Suppressor macrophage treated with lipopolysaccharide for 1 hour (primary cell): ENCODE measurements around the gene CTIF.
A peak's percentile ranks its signal among the peaks of the same experiment; 100 is the strongest.

Experiments used
- DNase-seq, 3 donors: peaks; one replicate each; pipeline ENCODE4 v3.0.0-alpha.2; 2020 to 2022

The CTIF gene

DNA sequence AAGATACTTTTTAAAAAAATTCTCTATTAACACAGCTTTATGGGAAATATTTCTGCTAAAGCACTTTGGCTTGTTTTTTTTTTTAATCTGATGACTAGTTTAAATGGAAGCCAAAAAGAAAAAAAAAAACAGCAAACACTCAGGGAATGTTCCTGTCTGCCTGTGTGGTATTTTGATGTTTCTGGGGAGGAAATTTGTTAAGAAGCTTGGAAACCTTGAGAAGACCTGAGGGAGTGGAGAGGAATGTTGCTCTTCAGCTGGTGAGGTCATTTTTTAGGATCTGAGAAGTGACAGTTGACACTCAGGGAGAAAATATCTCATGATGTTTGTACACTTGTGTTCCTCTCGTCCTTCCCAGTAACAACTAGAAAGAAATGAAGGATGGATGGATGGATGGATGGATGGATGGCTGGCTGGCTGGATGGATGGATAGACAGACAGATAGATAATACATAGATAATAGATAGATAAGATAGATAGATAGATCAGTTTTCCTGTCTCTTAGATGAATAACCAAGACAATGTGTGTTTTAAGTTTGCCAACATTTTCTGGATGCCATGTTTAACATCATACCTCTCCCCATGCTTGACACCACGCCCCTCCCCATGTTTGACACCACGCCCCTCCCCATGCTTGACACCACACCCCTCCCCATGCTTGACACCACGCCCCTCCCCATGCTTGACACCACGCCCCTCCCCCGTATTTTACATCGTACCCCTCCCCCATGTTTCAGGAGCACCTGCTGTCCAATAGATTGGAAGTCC is 84.8 kb downstream of the CTIF start:
- no peak for DNase-seq

DNA sequence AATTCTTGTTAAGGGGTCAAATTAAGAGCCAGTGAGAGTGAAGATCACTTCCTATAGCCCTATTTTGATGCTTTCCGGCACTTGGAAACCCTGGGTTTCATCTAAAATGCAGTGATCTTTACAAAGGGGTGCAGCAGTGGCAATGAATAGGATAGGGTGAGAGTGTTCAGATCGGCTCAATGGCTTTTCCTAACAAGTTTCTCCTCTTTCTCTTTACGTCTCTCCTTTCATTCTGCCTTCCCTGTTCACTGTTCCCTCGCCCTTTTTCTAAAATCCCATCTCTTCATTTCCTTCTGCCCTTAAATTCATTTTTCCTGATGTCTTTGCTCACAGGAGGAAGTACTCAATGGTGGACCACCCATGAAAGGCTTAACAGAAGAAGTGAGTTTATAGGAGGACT is 86.0 kb downstream of the CTIF start:
- DNase-seq: no peak

DNA sequence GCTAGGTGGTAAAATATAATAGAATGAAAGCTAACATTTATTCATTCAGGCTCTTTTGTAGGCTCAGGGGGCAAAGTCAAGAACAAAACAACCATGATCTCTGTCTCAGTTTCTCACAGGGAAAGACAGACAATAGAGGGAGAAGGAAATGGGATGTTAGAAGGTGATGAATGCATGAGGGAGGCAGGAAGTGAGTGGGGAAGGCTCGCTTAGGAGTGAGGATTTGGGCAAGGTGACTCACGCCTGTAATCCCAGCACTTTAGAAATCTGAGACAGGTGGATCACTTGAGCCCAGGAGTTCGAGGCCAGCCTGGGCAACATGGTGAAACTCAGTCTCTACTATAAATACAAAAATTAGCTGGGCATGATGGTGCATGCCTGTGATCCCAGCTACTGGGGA is 88.4 kb downstream of the CTIF start:
- no peak for DNase-seq

DNA sequence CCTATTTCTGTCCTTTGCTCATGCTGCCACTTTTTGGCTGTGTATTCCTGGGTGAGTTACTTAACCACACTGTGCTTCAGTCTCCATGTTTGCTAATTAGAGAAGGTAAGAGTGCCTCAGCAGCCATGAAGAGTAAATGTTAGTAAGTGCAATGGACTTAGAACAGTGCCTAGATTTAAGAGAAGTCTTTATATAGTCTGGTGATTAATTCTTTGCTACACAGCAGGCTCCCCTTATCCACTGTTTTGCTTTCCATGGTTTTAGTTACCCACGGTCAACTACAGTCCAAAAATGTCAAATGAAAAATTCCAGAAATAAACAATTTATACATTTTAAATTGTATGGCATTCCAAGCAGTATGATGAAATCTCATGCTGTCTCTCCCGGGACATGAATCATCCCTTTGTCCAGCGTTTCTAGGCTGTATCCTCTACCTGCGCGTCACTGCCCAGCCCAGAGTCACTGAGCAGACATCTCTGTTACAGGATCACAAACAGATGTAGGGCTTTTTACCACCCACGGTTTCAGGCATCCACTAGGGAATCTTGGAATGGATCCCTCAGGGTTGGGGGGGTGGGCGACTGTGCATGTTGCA is 91.0 kb downstream of the CTIF start:
- no peak for DNase-seq

DNA sequence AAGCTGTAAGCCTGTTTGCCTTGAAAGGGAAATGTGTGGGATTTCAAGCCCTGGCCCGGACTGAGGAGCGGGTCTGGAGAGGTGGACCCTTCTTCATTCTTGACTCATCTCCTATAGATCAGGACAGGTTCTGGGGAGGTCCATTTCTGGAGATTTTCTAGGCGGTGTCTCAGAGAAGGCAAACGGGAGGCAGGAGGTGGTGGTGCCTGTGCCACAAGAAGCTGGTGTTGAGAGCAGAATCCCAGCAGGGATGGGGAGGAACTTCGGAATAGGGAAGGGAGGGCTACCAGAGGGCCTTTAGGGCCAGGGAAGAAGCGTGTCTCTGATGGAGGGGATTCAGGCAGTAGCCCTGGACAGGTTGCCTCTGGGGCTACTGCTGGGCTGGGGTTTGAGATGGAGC is 93.0 kb downstream of the CTIF start:
- no peak for DNase-seq

DNA sequence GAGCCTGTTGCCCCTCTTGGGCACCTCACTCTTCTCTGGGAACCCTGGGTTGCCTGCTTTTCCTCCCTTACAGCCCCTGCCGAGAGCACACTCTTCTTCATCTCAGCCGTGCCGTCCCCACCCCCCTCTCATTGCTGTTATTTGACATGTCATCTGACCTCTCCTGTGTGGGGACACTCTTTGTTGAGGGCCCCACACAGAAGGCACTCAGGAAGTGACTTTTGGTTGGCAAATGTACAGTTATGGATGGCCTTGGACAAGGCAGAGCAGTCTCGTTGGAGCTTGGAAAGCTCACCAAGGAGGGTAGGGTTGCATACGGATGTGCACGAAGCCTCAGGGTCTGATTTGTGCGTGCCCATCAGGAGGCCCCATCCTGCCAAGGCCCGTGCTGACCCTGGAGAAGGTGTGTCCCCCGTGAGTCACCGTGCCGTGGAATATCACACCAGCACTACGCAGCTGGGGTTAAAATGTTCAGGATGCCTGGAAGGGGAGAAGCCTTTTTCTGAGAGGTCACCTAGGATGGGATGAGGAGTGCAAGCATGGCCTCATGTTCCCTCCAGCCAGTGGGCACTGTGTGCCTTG is 93.9 kb downstream of the CTIF start:
- no peak for DNase-seq

DNA sequence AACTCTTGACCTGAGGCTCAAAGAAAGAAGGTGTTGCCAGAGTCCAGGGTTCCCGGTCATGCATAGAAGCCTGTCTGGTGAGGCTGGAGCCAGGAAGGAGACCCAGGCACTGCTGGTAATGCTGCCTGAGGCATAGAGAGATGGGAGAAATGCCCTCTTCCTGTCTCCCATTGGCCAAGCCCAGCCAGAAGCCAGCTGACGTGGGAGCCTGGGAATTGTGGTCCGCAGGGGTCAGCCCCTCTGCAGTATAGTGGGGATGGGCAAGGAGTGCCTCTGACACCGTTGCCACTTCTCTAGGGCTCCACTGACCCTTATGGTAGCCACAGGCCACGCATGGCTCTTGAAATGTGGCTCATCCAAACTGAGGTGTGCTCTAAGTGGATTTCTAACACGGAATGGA is 95.7 kb downstream of the CTIF start:
- no peak for DNase-seq

DNA sequence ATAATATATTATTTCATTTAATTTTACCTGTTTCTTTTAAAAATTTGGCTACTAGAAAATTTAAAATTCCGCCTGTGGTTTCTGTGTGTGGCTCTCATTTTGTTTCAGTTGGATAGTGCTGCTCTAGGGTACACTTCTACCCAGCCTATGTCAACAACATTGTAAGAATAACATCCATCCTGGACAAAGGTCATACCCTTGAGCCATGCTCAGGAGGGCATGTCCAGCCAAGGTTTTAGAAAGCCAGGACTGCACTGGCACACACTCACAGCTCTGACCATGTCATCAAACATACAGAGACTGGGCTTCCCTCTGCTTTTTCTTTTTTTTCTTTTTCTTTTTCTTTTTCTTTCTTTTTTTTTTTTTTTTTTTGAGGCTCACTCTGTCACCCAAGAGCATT is 96.1 kb downstream of the CTIF start:
- DNase-seq: no peak

DNA sequence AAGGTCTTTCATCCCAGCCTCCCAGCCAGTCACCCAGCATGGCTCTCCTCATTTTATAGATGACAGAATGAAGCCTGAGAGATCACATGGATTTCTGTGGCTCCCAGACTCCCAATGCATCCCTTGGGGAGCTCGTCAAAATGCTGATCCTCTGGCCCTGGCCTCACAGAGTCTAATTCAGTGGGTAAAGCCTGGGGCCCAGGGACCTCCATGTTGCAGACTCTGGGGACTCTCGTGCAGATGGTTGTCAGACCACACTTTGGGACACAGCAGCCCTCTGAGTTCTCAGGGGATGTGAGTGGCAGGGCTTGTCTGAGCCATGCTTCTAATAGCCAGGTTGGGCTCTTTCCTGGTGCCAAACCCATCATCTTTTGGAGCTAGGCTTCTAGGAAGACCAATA is 97.0 kb downstream of the CTIF start:
- no peak for DNase-seq

DNA sequence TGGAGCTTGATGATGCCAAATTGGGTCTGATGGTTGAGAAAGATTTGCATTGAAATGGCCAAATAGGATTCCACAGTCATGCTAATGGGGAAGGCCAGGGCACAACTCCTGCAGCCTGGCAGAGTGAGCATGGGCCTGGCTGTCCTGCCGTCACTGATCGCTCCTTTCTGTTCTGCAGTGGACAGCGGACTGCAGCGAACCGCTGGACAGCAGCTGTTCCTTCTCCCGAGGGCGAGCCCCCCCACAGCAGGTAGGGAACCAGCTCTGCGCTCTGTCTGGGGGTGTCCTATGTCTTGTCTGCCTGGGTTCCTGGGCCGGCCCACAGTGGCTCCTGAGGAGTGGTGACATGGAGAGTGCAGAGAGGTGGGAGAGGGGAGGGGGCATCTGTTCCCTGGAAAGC is 97.6 kb downstream of the CTIF start:
- no peak for DNase-seq

DNA sequence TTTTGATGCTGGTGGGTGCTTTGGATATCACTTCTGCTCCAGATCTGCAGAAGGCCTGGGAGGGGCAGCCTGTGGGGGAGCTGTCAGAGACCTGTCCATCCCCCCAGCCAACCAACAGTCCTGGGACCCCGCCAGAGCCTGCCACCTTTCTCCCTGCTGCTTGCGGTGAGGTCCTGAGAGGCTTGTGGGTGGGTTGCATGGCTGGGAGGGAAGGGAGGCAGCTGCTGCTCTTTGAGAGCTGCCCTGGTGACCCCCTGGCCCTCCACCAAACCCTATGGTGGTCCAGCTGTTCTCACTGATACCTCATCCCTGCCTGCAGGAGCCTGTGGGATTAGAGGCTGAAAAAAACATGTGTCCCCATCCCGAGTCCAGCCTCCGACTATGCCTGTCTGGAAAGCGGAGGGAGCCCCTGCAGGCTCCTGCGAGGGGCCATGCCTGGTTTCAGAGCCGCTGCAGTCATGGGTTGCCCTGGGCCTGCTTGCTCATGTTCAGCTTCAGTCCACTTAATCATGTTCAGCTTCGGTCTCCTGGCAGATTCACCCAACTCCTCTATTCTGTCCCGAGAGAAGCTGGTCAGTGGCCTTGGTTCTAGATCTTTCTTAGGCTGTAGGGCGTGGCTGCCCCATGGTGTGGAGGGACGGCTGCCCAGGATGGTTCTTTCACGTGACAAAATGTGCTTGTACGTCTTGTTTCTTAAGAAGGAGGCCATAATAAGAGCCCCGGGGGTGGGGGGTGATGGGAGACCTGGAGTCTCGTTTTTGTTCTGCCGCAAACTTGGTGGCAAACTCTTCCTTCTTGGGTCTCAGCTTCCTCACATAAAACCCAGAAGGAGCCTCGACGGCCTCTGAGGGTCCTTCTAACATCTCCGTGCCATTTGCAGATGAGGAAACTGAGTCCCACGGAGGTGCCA is 98.5 kb downstream of the CTIF start:
- DNase-seq: no peak

DNA sequence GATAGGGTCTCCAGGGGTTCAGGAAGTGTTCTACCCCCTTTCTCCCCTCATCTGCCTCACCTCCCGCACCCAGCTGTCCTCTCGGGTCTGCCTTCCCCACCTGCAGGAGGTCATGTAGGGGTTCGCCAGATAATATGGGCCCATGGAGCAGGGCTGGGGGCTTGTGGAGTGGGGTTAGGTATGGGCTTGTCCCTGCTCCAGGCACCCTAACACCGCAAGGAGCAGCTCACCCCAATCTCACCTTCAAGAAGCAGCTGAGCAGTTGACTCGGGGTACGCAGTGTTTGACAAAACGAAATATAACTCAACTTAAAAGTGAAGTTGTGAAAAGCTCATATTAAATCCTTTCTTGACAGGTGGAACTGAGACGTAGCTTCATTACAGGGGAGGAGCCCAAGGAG is 99.6 kb downstream of the CTIF start:
- no peak for DNase-seq

DNA sequence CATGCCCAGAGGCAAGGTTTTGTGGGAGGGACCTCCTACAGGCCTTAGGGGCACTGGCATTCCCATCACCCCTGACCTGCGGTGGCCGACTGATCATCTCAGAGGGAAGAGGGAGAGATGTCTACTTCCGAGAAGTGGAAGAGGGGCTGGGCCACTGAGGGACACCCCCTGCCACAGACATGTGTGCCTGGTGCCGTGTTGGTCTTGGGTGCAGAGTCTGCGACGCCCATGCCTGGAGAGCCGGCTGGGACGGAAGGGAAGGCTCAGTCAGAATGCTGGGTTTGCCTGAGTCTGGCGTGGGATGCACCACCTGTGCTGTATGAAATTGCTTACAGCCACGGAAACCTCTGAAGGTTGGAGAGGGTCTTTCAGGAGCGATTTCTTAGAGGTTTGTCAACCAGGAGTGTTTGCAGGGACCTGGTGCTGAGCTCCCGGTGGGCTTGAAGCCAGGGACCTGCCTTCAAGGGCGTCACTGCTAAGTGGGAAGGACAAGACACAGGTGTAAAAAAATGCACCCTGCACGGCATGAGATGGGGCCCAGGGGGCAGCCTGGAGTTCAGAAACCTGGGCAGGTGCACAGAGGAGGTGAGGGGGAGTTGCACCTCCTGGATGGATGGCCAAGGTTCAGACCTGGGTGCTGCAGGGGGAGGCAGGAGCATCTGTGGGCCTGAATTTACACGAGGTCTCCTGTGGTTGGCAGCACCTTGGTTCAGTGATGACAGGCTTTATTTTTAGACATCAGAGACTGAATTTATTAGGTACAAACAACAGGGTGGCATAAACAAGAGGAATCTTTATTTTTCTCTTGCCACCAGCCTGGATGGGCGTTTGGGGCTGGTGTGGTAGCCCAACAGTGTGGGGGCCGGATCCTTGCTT is 100.3 kb downstream of the CTIF start:
- DNase-seq: no peak

DNA sequence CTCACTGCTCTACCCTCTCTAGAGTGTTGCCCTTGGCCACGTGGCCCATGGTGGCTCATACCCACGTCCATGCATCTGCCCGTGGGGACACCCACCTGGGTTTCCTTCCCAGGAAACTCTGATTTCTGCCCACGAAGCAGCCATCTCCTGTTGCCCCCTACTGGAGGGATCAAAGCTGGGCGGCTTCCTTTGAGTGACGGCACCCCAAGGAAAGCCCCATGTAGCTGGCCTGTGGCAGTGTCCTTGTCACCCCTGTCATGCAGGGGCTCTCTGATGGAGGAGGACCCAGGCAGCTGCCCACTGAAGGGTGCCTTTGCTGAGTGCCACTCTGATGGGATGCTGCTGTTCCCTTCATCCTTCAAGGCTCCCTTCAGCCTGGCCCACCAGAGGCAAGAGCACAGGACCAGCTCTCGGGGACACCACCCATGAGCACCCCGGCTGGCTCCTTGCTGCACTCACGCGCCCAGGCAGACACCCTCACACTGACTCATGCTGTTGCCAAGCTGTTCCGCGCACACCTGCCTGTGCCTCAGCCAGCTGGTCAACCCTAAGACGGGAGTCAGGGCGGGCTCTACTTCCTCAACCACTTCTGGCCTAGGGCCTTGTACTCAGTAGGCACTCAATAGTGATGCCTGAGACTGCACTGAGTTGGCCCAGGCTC is 101.1 kb downstream of the CTIF start:
- DNase-seq: peak in 1 of 3 donors; percentile 20

DNA sequence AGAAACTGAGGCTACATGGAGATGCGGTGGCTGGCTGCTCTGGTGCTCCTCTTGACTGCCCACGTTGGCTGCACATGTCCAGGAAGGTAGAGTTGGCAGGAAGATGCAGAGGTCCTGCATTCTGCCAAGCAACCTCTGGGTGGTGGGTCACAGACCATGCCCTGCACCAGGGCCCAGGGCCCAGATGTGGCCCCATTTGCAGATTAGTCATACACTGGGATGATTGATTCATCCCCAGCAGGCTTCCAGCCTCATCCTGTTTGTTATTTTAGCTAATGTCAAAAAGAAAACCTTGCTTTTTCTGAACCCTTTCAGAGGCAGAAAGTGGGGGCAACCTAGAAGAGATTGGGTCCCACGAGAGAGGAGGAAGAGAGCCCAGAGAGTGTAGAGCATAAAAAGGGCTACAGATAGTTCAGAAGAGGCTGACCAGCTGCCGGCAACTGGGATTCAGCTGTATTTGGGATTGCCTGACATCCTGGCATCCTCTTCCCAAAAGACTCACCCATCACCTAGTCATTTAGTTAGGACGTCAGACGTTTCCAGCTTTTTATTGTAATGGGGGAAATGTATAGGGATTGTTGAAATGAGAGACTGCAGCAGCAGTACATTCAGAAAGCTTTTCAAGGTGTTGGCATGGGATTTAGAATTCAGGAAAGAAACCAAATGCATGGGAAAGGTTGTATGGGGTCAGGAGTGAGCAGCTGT is 101.9 kb downstream of the CTIF start:
- DNase-seq: no peak

DNA sequence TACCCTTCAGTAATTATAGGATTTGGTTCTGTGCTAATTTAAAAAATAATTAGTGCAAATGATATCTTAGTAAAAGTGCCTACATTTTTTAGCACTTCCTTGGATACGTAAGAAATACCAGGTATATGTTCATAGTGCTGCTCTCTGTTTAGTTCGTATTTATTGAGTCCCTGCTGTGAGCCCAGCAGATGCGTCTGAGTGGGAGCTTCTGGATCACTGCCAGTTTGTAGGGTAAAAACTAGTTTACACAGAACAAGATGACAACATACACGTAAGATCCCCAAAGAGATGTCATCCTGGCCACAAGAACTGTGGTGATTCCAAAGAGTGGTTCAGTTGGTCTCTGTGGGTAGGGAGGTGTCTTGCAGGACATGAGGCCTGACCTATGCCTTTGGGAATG is 103.2 kb downstream of the CTIF start:
- no peak for DNase-seq

DNA sequence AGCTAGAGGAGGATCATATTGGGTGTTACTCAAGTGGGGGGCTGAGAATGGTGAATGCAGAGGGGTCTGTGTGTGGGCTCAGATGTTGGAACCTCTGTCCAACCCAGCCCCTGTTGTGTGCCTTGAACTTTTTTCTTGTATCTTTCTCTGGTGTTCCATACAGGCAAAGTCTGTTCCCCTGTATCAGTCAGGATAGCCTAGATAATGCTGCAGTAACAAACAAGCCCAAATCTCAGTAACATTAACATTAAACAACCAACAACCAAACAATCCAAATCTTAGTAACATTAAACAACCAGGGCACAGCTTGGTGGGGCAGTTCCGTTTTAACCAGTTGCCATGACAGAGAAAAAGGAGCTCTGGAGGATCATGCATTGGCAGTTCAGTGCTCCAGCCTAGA is 103.7 kb downstream of the CTIF start:
- no peak for DNase-seq

DNA sequence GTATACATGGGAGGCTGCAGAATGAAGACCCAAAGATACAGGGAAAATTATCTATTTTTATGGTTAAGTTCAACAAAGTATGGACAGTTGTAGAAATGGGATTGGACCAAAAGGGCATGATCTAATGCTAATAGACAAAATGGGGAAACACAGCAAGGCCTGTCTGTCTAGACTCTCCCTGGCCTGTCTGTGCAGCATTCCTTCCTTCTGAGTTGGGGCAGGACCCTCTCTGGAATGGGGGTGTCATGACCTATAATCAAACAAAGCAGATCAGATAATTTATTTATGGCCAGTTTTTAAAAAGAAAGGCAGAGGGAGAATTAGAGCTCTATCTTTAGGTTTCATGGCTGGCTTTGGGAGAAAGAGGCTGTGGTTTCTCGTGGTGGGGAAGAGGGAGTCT is 104.4 kb downstream of the CTIF start:
- no peak for DNase-seq

DNA sequence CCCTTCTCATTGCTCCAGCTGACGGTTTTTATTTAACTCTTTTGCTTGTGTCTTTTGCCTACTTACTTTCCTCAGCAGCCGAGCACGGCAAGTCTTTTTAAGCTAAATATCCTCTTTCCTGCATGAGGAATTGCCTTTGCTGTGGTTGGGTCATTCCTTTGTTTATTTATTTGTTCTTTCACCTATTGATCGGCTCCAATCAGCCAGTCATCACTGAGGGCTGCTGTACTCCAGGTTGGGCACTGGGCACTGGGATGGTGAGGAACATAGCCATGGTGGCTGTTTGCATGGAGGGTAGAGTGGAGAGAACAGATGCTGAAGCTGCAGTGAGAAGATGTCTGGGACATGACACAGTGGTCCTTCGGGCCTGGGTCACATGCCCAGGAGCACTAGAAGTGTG is 105.2 kb downstream of the CTIF start:
- DNase-seq: no peak

DNA sequence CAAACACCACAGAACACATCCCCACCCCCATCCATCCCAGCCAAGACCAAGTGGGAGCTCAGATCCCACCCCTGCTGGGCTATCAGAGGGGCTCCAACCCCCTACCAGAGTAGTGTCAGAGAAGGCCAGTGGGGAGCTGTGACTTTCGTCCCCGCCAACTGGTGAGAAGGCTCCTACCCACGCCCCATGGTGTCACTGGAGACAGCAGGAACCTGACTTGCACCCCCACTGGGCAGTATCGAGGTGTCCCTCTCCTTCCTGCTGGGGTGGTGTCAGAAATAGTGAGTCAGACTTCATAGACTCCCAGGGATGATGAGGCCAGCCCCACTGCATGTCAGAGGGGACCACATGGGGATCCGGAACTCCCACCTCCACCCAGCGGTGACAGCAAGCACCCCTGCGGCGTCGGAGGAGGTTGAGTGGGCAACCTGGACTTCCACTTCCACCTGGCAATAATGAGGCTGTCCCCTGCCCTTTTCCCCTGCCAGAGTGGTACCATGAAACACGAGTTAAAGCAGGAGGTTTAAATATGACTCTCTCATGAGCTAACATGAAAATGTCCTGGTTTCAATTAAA is 106.7 kb downstream of the CTIF start:
- DNase-seq: no peak

DNA sequence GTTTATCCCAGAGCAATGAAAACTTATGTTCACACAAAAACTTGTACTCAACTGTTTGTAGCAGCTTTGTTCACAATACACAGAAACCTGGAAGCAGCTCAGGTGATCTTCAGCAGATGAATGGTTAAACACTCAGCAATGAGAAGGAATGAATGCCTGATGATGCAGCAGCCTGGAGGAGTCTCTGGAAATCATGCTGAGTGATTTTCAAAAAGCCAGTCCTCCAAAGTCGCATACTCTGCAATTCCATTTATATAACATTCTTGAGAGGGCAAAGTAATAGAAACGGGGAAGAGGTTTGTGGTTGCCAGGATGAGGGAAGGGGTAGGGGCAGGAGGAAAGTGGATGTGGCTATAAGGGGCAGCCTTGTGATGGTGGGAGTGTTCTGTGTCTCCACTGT is 108.1 kb downstream of the CTIF start:
- DNase-seq: no peak
